Upper lobe of left lung (tissue), 6 donors: ENCODE results near the gene MISP. TPM values are rescaled to one million over a fixed set of nuclear protein-coding genes. Genes with fewer than 3 reads are reported as not detected.
"Not testable (repeated sequence)": the region's sequence is repeated elsewhere in the genome, so short reads cannot be mapped to it uniquely, and the experiment has no call there.

Experiments
- ATAC-seq, 2 donors: fragments of 200-7000 bp; cut with Tn5 transposase; one replicate each; pipeline ENCODE4 v1.9.1; 2022; ENCODE audit warnings: mild to moderate bottlenecking in 2 of 2, moderate library complexity in 2 of 2; ENCODE audit not compliant: low FRiP score in 2 of 2
- DNase-seq, 2 donors: peaks; one replicate each; pipeline ENCODE4 v3.0.0-alpha.2; 2019 to 2020
- H3K27ac ChIP-seq, 4 donors: fragments of 200-600 bp; sonication (generic); one replicate each; pipeline ENCODE4 v1.5.1; 2016 to 2019
- H3K27me3 ChIP-seq, 4 donors: fragments of 200-600 bp; sonication (generic); one replicate each; pipeline ENCODE4 v1.5.1; 2017 to 2019
- H3K36me3 ChIP-seq, 4 donors: fragments of 200-600 bp; sonication (generic); one replicate each; pipeline ENCODE4 v1.5.1; 2016 to 2019
- H3K4me1 ChIP-seq, 4 donors: fragments of 200-600 bp; sonication (generic); one replicate each; pipeline ENCODE4 v1.5.1; 2018 to 2019
- H3K4me3 ChIP-seq, 4 donors: fragments of 200-600 bp; sonication (generic); one replicate each; pipeline ENCODE4 v1.5.1; 2017 to 2019; ENCODE audit warnings: mild to moderate bottlenecking in 2 of 4, moderate library complexity in 1 of 4
- H3K9me3 ChIP-seq, 4 donors: fragments of 200-600 bp; sonication (generic); one replicate each; pipeline ENCODE4 v1.5.1; 2018 to 2019
- EP300 ChIP-seq, 4 donors: sonication (generic); formaldehyde crosslinking; IDR thresholded peaks; one replicate each; pipeline ENCODE4 v1.5.1; 2017; ENCODE audit warnings: antibody characterized with exemption in 4 of 4, control low read depth in 2 of 4
- POLR2A ChIP-seq, 4 donors: fragments of 450-650 bp; IDR thresholded peaks; one replicate each; pipeline ENCODE4 v1.5.1; 2016 to 2017; ENCODE audit warnings: antibody characterized with exemption in 4 of 4, mild to moderate bottlenecking in 2 of 4
- POLR2AphosphoS5 ChIP-seq, 2 donors: sonication (generic); formaldehyde crosslinking; IDR thresholded peaks; one replicate each; pipeline ENCODE4 v1.5.1; 2017; ENCODE audit warnings: antibody characterized with exemption in 2 of 2
- WGBS, 2 donors: methylation state at CpG; one replicate each; pipeline ENCODE4 v1.1.5; 2017 to 2018; 5-methylcytosine and 5-hydroxymethylcytosine counted together
- total RNA-seq, 6 donors: library from RNA; depleted of rRNA in 4 of 6; stranded (reverse); fragments of >200 nt in 4 of 6; gene quantifications; one replicate each; pipeline versions ENCODE4 v1.1.0 to v1.2.1, GENCODE V29; 2016 to 2021
- TF ChIP-seq, protein P1 (sequence below), 6 experiments: fragments of 450-650 bp in 4 of 6; fragments of 200-600 bp in 2 of 6; sonication (generic) in 2 of 6; IDR thresholded peaks; one replicate each; pipeline ENCODE4 v1.5.1; 2016 to 2019; ENCODE audit warnings: antibody characterized with exemption in 6 of 6
- donor health status: DM: no; HTN: no; CAD: no; lungs with moderate emphysema.
- donor health status: DM: no; HTN: yes; CAD: no; lungs with severe emphysema.

MISP gene
- total RNA-seq, 6 donors from 2014 or later: 22.5 to 51.5 (median 37.5) TPM

DNA sequence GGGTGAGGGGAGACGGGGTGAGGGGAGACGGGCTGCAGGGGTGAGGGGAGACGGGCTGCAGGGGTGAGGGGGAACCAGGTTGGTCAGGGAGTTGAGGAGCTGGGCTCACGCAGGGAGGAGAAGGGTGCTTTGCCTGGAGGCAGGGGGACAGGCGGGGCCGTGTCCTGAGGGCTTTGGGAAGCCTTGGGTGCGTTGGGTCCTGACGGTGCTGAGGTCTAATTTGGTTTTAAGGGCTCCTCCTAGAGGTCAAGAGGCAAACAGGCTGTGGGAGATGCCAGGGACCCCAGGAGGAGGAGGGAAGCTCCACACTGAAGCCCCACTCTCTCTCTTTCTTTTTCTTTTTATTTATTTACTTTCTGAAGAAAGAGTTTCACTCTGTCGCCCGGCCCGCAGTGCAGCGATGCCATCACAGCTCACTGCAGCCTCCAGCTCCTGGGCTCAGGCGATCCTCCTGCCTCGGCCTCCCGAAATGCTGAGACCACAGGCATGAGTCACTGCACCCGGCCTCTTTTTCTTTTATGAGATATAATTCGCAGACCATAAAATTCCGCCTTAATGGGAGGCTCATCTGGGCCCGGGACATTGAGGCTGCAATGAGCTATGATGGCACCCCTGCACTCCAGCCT, 9.3 kb upstream of the MISP start:
- WGBS, 2 donors: 74 to 81% methylated on average over 18 of the region's 19 CpGs
- ATAC-seq (no peak), DNase-seq (peak in 1 of 2 donors; percentile 52)
- Histone ChIP-seq H3K27me3 (no peaks in the 10 kb centered on the region), H3K4me3 (no peak overlapping the region), H3K36me3 (peaks cover 0 to 10% (median 4%) of the 10 kb centered on the region in 4 donors), H3K27ac (no peak overlapping the region), H3K4me1 (no peaks in the 10 kb centered on the region), H3K9me3 (peaks cover 0 to 10% (median 2%) of the 10 kb centered on the region in 4 donors)
- TF ChIP-seq POLR2AphosphoS5 (IDR thresholded peaks at IDR 0.05) (no peak), POLR2A (IDR thresholded peaks at IDR 0.05) (no peak), EP300 (IDR thresholded peaks at IDR 0.05) (no peak)
- TF ChIP-seq, protein P1, sequence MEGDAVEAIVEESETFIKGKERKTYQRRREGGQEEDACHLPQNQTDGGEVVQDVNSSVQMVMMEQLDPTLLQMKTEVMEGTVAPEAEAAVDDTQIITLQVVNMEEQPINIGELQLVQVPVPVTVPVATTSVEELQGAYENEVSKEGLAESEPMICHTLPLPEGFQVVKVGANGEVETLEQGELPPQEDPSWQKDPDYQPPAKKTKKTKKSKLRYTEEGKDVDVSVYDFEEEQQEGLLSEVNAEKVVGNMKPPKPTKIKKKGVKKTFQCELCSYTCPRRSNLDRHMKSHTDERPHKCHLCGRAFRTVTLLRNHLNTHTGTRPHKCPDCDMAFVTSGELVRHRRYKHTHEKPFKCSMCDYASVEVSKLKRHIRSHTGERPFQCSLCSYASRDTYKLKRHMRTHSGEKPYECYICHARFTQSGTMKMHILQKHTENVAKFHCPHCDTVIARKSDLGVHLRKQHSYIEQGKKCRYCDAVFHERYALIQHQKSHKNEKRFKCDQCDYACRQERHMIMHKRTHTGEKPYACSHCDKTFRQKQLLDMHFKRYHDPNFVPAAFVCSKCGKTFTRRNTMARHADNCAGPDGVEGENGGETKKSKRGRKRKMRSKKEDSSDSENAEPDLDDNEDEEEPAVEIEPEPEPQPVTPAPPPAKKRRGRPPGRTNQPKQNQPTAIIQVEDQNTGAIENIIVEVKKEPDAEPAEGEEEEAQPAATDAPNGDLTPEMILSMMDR (IDR thresholded peaks at IDR 0.05): no peak

DNA sequence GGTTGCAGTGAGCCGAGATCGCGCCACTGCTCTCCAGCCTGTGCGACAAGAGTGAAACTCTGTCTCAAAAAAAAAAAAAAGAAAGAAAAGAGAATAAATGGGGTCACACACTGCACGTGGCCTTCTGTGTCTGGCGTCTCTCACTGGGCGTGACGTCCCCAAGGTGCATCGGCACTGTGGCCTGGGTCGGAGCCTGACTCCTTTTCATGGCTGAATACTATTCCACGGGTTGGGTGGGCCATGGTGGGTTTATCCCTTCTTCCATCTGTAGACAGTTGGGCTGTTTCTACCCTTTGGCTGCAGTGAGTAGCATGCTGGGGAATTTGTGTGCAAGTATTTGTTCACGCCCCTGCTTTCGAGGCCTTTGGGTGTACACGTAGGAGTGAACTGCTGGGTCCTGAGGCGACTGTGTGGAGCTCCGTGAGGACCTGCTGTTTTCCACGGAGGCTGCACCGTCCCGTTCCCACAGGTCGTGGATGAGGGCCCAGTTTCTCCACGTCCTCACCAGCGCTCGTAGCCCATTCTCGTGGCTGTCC, 8.3 kb upstream of the MISP start:
- peaks cover 0 to 18% (median 4%) of the 10 kb centered on the region in 4 donors for H3K9me3 ChIP-seq
- TF ChIP-seq POLR2AphosphoS5 (IDR thresholded peaks at IDR 0.05) (no peak), POLR2A (IDR thresholded peaks at IDR 0.05) (no peak), EP300 (IDR thresholded peaks at IDR 0.05) (no peak)
- TF ChIP-seq, protein P1 (IDR thresholded peaks at IDR 0.05): no peak
- H3K4me1 ChIP-seq: no peaks in the 10 kb centered on the region
- H3K4me3 ChIP-seq: no peak overlapping the region
- DNase-seq (no peak), ATAC-seq (no peak)
- no peak overlapping the region for H3K27ac ChIP-seq
- no peaks in the 10 kb centered on the region for H3K27me3 ChIP-seq
- 93 to 95% methylated on average over 22 to 24 of the region's 24 CpGs for WGBS, 2 donors
- peaks cover 0 to 18% (median 7%) of the 10 kb centered on the region in 4 donors for H3K36me3 ChIP-seq

DNA sequence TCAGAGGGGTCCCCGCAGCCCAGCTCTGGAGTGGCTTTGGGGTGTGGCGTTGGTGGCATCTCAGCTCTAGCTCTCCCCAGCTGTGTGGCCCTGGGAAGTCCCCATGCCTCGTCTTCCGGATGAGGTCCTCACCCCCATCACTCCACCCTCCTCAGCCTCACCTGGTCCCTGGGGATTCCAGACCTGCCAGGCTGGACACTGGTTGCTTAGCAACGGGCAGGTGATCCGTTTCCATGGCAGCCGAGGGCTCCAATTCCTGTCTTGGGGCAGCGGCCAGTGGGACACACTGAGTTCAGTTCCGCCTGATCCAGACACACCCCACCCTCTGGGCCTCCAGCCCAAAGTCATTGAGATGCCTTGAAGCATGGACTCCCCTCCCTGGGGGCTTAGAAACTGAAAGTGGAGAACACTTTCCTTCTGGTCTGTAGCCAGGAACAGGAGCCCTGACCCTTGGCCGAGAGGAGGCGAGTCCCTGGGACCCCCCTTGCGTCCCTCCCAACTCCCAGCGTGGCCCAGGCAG, 7.7 kb upstream of the MISP start:
- TF ChIP-seq EP300 (IDR thresholded peaks at IDR 0.05): no peak
- TF ChIP-seq POLR2A (IDR thresholded peaks at IDR 0.05): no peak
- TF ChIP-seq, protein P1 (IDR thresholded peaks at IDR 0.05): no peak
- no peak for TF ChIP-seq POLR2AphosphoS5 (IDR thresholded peaks at IDR 0.05)
- H3K27ac ChIP-seq: no peak overlapping the region
- H3K4me1 ChIP-seq: no peaks in the 10 kb centered on the region
- peaks cover 0 to 24% (median 9%) of the 10 kb centered on the region in 4 donors for H3K9me3 ChIP-seq
- WGBS, 2 donors: 68 to 70% methylated on average over 11 to 13 of the region's 13 CpGs
- no peak overlapping the region for H3K4me3 ChIP-seq
- ATAC-seq (no peak), DNase-seq (peak in 1 of 2 donors; percentile 44)
- H3K36me3 ChIP-seq: peaks cover 0 to 21% (median 7%) of the 10 kb centered on the region in 4 donors
- no peaks in the 10 kb centered on the region for H3K27me3 ChIP-seq

DNA sequence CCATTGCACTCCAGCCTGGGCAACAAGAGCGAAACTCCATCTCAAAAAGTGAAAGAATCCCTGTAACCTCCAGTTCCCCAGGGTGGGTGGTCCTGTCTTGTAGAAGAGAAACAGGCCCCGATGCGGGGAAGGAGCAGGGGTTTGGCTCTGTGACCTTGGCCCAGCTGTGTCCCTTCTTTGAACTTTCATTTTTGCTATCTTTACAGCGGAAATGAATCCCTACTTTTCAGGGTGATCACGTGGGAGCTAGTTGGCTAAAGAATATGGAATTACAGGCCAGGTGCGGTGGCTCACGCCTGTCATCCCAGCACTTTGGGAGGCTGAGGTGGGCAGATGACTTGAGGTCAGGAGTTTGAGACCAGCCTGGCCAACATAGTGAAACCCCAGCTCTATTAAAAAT, 5.8 kb upstream of the MISP start:
- H3K27ac ChIP-seq, H3K4me3 ChIP-seq, H3K4me1 ChIP-seq, DNase-seq, ATAC-seq, H3K27me3 ChIP-seq: not testable (repeated sequence)
- peaks cover 0 to 24% (median 9%) of the 10 kb centered on the region in 4 donors for H3K9me3 ChIP-seq
- H3K36me3 ChIP-seq: peaks cover 0 to 20% (median 7%) of the 10 kb centered on the region in 4 donors
- 65 to 77% methylated on average over 6 to 7 of the region's 7 CpGs for WGBS, 2 donors

DNA sequence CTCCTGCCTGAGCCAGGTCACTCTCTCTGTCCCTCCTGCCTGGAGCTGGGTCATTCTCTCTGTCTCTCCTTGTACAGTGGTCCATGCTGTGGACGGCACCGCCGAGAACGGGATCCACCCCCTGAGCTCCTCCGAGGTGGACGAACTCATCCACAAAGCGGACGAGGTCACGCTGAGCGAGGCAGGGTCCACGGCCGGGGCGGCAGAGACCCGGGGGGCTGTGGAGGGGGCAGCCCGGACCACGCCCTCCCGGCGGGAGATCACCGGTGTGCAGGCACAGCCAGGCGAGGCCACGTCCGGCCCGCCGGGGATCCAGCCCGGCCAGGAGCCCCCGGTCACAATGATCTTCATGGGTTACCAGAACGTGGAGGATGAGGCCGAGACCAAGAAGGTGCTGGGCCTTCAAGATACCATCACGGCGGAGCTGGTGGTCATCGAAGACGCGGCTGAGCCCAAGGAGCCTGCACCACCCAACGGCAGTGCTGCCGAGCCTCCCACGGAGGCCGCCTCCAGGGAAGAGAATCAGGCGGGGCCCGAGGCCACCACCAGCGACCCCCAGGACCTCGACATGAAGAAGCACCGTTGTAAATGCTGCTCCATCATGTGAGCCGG, 4.6 kb upstream of the MISP start:
- H3K36me3 ChIP-seq: peaks cover 0 to 16% (median 6%) of the 10 kb centered on the region in 4 donors
- ATAC-seq: no peak

More for the DNA sequence above, 4.6 kb upstream of the MISP start:
- peak in 1 of 2 donors; percentile 82 for DNase-seq
- H3K4me3 ChIP-seq: no peak overlapping the region
- 96 to 100% methylated on average over 15 to 43 of the region's 43 CpGs for WGBS, 2 donors
- H3K27ac ChIP-seq: no peak overlapping the region
- peaks cover 0 to 9% (median 2%) of the 10 kb centered on the region in 4 donors for H3K4me1 ChIP-seq
- H3K9me3 ChIP-seq: peaks cover 0 to 24% (median 9%) of the 10 kb centered on the region in 4 donors
- no peak for TF ChIP-seq EP300 (IDR thresholded peaks at IDR 0.05)
- TF ChIP-seq, protein P1 (IDR thresholded peaks at IDR 0.05): no peak
- TF ChIP-seq POLR2A (IDR thresholded peaks at IDR 0.05): no peak
- TF ChIP-seq POLR2AphosphoS5 (IDR thresholded peaks at IDR 0.05): no peak
- no peaks in the 10 kb centered on the region for H3K27me3 ChIP-seq
